SK-N-SH treated with all-trans-retinoic acid at 6 μM for 48 hours (cell line): ENCODE data around the gene SLC10A2.

ENCODE experiments used
- ATAC-seq: fragments of 200-7000 bp; cut with Tn5 transposase; 3 replicates; pipeline ENCODE4 v1.9.1; 2020; ENCODE audit warnings: mild to moderate bottlenecking, moderate library complexity
- ARNTL ChIP-seq: fragments of 450-650 bp; formaldehyde crosslinking; IDR thresholded peaks from 2 replicates; pipeline ENCODE4 v1.5.0; 2020; ENCODE audit warnings: low read depth, mild to moderate bottlenecking, moderate library complexity, borderline replicate concordance
- BACH2 ChIP-seq: fragments of 250-450 bp; sonication (Bioruptor Pico); IDR thresholded peaks from 2 replicates; pipeline ENCODE4 v1.9.0; 2021; ENCODE audit warnings: mild to moderate bottlenecking, borderline replicate concordance
- CSDC2 ChIP-seq: fragments of 250-450 bp; sonication (Bioruptor Pico); IDR thresholded peaks from 2 replicates; pipeline ENCODE4 v1.5.0; 2020; ENCODE audit warnings: mild to moderate bottlenecking, moderate library complexity
- GLIS3 ChIP-seq: fragments of 250-450 bp; sonication (Bioruptor Pico); IDR thresholded peaks from 2 replicates; pipeline ENCODE4 v1.5.0; 2020; ENCODE audit warnings: mild to moderate bottlenecking, moderate library complexity
- ISL1 ChIP-seq: fragments of 250-450 bp; sonication (Bioruptor Pico); IDR thresholded peaks from 2 replicates; pipeline ENCODE4 v2.1.2; 2022; ENCODE audit warnings: mild to moderate bottlenecking, moderate library complexity
- PPARA ChIP-seq: fragments of 250-450 bp; sonication (Bioruptor Pico); IDR thresholded peaks from 2 replicates; pipeline ENCODE4 v1.5.0; 2020; ENCODE audit warnings: mild to moderate bottlenecking, borderline replicate concordance
- RARB ChIP-seq: fragments of 250-450 bp; sonication (Bioruptor Pico); IDR thresholded peaks from 2 replicates; pipeline ENCODE4 v1.8.0; 2021; ENCODE audit warnings: mild to moderate bottlenecking, moderate library complexity
- SNAI2 ChIP-seq: fragments of 250-450 bp; sonication (Bioruptor Pico); IDR thresholded peaks from 2 replicates; pipeline ENCODE4 v1.5.0; 2020; ENCODE audit warnings: mild to moderate bottlenecking, moderate library complexity
- ZC3H10 ChIP-seq: fragments of 250-450 bp; sonication (Bioruptor Pico); IDR thresholded peaks from 2 replicates; pipeline ENCODE4 v1.5.1; 2021; ENCODE audit warnings: mild to moderate bottlenecking, moderate library complexity
- ZFP3 ChIP-seq: fragments of 250-450 bp; sonication (Bioruptor Pico); IDR thresholded peaks from 2 replicates; pipeline ENCODE4 v1.5.0; 2020; ENCODE audit warnings: mild to moderate bottlenecking, moderate library complexity
- ZFP30 ChIP-seq: fragments of 450-650 bp; formaldehyde crosslinking; IDR thresholded peaks from 2 replicates; pipeline ENCODE4 v1.5.0; 2022; ENCODE audit warnings: mild to moderate bottlenecking, moderate library complexity
- ZNF565 ChIP-seq: fragments of 450-650 bp; formaldehyde crosslinking; conservative IDR thresholded peaks from 2 replicates; pipeline ENCODE4 v1.5.0; 2020; ENCODE audit warnings: low read depth, mild to moderate bottlenecking, moderate library complexity
- TF ChIP-seq, protein P1 (sequence below): fragments of 250-450 bp; sonication (Bioruptor Pico); IDR thresholded peaks from 2 replicates; pipeline ENCODE4 v1.5.0; 2020; ENCODE audit warnings: mild to moderate bottlenecking, moderate library complexity
- TF ChIP-seq, protein P2 (sequence below): fragments of 250-450 bp; sonication (Bioruptor Pico); IDR thresholded peaks from 2 replicates; pipeline ENCODE4 v1.8.0; 2021; ENCODE audit warnings: low read depth, mild to moderate bottlenecking, moderate library complexity, borderline replicate concordance
- TF ChIP-seq, protein P3 (sequence below): fragments of 250-450 bp; sonication (Bioruptor Pico); IDR thresholded peaks from 2 replicates; pipeline ENCODE4 v1.5.1; 2021; ENCODE audit warnings: mild to moderate bottlenecking, moderate library complexity
- TF ChIP-seq, protein P4 (sequence below): fragments of 250-450 bp; sonication (Bioruptor Pico); IDR thresholded peaks from 2 replicates; pipeline ENCODE4 v1.5.1; 2020; ENCODE audit warnings: low read depth, mild to moderate bottlenecking, moderate library complexity

SLC10A2 gene

DNA sequence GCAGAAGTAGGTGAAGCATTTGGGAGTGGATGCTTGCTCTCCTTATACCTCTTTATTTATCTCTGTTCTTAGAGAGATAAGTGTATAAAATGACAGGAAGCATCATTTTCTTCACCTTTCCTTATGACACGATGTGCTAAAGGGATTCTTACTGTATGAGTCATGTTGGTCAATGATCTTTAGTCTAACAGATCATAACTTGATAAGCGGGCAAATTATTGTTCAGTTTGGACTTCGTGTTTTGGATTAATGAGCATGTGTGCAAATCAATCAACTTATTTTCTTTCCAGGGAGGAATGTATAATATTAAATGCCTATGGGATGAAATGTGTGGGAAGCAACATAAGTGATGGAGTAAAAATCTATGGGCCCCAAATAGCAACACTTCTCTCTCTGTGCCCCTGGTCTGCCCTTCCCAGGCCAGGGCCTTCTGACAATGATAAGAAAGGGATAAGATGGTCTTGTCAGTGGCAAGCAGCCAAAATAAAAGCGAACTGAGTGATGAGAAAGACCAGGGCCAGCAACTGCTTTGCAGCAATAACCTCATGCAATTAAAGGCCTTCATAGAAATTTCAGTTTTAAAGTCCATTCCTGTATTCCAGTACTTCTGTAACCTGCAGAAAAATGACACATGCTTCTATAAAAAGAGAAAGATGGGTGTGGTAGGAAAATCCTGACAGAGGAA lies 61.4 kb downstream of the SLC10A2 start (continued):
- TF ChIP-seq, protein P1, sequence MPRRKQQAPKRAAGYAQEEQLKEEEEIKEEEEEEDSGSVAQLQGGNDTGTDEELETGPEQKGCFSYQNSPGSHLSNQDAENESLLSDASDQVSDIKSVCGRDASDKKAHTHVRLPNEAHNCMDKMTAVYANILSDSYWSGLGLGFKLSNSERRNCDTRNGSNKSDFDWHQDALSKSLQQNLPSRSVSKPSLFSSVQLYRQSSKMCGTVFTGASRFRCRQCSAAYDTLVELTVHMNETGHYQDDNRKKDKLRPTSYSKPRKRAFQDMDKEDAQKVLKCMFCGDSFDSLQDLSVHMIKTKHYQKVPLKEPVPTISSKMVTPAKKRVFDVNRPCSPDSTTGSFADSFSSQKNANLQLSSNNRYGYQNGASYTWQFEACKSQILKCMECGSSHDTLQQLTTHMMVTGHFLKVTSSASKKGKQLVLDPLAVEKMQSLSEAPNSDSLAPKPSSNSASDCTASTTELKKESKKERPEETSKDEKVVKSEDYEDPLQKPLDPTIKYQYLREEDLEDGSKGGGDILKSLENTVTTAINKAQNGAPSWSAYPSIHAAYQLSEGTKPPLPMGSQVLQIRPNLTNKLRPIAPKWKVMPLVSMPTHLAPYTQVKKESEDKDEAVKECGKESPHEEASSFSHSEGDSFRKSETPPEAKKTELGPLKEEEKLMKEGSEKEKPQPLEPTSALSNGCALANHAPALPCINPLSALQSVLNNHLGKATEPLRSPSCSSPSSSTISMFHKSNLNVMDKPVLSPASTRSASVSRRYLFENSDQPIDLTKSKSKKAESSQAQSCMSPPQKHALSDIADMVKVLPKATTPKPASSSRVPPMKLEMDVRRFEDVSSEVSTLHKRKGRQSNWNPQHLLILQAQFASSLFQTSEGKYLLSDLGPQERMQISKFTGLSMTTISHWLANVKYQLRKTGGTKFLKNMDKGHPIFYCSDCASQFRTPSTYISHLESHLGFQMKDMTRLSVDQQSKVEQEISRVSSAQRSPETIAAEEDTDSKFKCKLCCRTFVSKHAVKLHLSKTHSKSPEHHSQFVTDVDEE (CRISPR knock-in tag), result peak; percentile 60; the same call in 1 of the 2 replicates
- TF ChIP-seq, protein P2, sequence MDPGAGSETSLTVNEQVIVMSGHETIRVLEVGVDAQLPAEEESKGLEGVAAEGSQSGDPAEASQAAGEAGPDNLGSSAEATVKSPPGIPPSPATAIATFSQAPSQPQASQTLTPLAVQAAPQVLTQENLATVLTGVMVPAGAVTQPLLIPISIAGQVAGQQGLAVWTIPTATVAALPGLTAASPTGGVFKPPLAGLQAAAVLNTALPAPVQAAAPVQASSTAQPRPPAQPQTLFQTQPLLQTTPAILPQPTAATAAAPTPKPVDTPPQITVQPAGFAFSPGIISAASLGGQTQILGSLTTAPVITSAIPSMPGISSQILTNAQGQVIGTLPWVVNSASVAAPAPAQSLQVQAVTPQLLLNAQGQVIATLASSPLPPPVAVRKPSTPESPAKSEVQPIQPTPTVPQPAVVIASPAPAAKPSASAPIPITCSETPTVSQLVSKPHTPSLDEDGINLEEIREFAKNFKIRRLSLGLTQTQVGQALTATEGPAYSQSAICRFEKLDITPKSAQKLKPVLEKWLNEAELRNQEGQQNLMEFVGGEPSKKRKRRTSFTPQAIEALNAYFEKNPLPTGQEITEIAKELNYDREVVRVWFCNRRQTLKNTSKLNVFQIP (CRISPR knock-in tag), result no peak; the same call in 1 of the 2 replicates
- TF ChIP-seq RARB (CRISPR knock-in tag) (no peak), GLIS3 (no peak), ARNTL (CRISPR knock-in tag) (no peak)

DNA sequence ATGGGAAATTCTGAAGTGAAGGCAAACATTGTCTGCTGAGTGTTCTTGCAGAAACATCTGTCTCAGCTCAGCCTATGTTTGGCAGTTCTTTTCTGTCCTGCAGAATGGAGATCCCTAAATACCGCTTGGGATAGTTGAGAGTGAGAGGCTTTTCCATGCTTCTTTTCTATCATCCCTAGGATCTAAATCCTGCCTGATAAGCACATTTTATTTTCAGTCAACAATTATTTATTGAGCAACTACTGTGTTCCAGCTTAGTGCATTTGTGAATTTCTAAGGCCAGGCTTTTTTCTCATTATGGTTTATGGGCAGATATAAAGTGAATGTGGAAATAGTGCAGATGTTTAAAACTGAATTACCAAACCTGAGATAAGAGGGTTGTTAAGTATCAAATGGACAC lies 62.6 kb downstream of the SLC10A2 start:
- TF ChIP-seq ISL1 (CRISPR knock-in tag), result peak; percentile 27; the same call in 1 of the 2 replicates
- no peak for TF ChIP-seq BACH2 (CRISPR knock-in tag)
- TF ChIP-seq, all 23 proteins: peak for 1
- ATAC-seq, result no peak

DNA sequence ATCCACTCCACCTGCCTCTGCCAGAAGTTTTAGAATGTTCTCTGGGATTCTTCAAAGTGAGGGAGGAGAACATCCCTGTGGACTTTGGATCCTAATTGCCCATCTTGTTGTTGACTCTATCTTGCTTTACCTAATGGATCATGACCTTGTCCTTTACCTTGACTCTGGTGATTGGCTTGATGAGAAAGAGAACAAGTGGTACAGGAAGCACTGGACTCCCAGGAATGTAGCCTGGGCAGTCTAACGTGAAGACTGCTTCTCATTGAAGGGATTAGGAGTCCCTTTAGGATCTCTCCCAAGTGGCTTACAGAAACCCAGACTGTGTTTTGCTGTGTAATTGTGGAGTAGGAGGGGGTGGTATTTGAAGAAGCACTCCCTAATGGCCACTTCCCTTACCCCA lies 63.9 kb downstream of the SLC10A2 start:
- TF ChIP-seq ZFP3 (CRISPR knock-in tag), result no peak

DNA sequence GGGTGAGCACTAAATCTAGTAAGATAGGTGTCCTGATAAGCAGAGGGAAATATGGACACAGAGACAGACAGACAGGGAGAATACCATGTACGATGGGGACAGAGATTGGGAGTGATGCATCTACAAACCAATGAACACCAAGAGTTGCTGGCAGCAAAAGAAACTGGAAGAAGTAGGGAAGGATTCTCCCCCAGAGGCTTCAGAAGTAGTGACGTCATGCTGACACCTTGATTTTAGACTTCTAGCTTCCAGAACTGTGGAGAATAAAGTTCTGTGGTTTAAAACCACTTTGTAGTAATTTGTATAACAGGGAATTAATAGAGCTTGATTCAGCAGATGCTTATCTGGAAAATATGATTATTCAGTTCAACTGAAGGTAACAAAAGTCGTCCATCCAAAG lies 66.1 kb downstream of the SLC10A2 start:
- TF ChIP-seq, protein P2 (CRISPR knock-in tag), result no peak
- TF ChIP-seq PPARA (CRISPR knock-in tag) (no peak), ZFP3 (CRISPR knock-in tag) (no peak), BACH2 (CRISPR knock-in tag) (no peak), CSDC2 (CRISPR knock-in tag) (no peak), RARB (CRISPR knock-in tag) (no peak), ZNF565 (CRISPR knock-in tag) (no peak)
- TF ChIP-seq, protein P3, sequence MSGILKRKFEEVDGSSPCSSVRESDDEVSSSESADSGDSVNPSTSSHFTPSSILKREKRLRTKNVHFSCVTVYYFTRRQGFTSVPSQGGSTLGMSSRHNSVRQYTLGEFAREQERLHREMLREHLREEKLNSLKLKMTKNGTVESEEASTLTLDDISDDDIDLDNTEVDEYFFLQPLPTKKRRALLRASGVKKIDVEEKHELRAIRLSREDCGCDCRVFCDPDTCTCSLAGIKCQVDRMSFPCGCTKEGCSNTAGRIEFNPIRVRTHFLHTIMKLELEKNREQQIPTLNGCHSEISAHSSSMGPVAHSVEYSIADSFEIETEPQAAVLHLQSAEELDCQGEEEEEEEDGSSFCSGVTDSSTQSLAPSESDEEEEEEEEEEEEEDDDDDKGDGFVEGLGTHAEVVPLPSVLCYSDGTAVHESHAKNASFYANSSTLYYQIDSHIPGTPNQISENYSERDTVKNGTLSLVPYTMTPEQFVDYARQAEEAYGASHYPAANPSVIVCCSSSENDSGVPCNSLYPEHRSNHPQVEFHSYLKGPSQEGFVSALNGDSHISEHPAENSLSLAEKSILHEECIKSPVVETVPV (CRISPR knock-in tag), result no peak
- TF ChIP-seq, protein P4, sequence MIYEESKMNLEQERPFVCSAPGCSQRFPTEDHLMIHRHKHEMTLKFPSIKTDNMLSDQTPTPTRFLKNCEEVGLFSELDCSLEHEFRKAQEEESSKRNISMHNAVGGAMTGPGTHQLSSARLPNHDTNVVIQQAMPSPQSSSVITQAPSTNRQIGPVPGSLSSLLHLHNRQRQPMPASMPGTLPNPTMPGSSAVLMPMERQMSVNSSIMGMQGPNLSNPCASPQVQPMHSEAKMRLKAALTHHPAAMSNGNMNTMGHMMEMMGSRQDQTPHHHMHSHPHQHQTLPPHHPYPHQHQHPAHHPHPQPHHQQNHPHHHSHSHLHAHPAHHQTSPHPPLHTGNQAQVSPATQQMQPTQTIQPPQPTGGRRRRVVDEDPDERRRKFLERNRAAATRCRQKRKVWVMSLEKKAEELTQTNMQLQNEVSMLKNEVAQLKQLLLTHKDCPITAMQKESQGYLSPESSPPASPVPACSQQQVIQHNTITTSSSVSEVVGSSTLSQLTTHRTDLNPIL, result no peak
- TF ChIP-seq, all 23 proteins: peak for 0
- no peak for ATAC-seq

More for the DNA sequence above, 63.9 kb downstream of the SLC10A2 start:
- ATAC-seq, result no peak

DNA sequence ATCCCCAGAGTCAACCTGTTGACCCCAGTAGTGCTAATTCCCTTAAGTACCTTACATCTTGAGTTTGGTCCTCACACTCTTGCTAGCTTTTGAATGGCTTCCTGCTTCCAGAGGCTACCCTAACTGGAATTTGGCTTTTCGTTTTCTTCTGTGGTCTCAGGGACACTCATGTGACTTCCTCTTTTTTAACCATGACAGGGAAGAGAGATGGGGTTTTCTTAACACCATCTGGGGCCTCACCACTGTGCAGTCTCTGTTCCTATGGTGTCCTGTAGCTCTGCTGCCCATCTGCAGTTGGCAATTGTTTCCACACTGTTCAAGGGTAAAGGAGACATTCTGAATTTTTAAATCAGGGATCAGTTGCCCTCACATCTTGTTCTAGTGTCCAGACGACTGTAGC lies 66.7 kb downstream of the SLC10A2 start:
- TF ChIP-seq SNAI2 (CRISPR knock-in tag), result no peak
- no peak for TF ChIP-seq ZC3H10 (CRISPR knock-in tag)
- no peak for TF ChIP-seq ZFP3 (CRISPR knock-in tag)
- no peak for TF ChIP-seq ZFP30 (CRISPR knock-in tag)
- ATAC-seq, result no peak
